DMS114 treated with DMSO at 0.1 percent for 48 hours (cell line): ENCODE results near the gene ATP6V0C.
"Not testable (repeated sequence)": the region's sequence is repeated elsewhere in the genome, so short reads cannot be mapped to it uniquely, and the experiment has no call there.

ENCODE experiments used
- DNase-seq: peaks from one replicate; lab custom pipeline; 2025; ENCODE audit not compliant: unreplicated experiment; lab: John Stamatoyannopoulos, UW

The ATP6V0C gene

GRCh38 chr16:2474877-2475412 lies 38.8 kb upstream of the ATP6V0C start, which contains the start of gene TBC1D24:
TBC1D24 (plus strand) TSS chr16:2475127; CDS start chr16:2496149, 21,022 bp downstream.
- DNase-seq: peak; percentile 36

DNA sequence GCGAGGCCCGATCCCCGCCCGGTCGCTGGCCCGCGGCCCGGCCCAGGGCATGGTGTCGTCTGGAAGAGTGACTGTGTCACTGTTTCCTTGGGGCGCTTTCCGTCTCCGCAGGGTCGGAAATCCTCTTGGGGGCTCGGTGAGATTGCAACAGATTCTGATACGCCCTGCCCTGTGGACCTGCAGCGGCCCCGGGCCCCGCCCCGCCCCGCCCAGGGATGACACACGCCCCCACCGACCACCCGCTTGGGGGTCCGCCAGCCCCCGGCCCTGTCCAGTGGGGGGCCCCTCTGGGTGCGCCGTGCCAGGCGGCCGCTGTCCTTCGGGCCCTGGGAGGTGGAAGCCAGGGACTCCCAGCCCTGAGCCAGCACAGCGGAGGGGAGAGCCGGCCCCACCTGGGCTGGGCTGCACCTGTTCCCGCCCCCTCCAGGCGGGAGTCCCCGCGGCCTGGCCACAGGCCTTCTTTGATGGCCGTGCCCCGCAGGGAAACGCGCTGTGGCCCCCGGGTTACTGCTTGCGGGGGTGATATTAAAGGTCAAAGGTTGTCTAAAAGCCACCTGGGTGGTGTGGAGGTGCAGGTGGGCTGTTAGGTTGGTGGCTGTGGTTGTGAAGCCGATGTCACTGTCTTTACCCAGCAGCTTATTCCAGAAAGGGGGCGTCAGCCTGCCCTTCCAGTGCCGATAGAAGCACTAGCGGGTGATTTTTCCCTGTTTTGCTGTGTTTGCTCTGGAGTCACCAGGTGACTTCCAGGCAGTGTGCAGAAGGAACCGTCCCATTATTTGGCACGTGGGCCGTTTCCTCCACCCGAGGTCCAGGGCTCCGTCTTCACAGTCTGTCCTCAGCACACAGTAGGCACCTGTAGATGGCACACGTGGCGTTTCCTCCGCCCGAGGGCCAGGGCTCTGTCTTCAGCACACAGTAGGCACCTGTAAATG lies 38.1 kb upstream of the ATP6V0C start:
- no peak for DNase-seq

DNA sequence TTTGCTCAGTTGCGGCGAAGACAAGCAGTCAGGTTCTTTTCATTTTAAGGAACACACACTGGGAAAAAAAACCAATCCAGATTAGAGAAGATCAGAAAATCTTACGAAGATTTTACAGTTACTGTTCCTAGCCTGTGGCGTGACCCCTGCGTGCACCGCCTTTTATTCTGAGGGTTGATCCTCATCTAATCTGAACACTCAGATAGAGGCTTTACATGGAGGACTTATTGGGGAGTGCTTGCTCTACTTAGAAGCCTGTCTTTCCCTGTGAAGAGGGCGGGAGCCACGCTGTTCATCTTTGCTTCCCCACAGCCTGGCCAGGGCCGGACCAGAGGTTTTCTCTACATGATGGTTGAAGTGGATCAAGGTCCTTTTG lies 37.4 kb upstream of the ATP6V0C start:
- no peak for DNase-seq

DNA sequence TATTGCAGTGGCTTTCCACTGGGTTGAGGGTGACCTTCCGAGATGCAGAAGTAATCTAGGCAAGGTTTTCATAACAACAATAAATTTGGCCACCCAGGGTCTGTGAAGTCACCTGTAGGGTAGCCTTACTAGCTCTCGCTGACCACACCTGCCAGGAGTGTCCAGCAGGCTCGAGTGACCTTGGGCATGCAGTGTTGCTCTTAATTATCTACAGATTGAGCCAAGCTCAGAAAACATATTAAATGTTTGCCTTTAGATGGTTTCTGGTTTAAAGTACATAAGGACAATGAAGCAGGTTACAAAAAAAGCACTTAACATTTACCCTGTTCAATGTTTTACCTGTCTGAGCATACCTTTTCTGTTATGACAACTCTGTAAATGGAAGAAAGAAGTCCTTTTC lies 37.0 kb upstream of the ATP6V0C start:
- DNase-seq: no peak

GRCh38 chr16:2477327-2477726 lies 36.4 kb upstream of the ATP6V0C start:
- DNase-seq: no peak

DNA sequence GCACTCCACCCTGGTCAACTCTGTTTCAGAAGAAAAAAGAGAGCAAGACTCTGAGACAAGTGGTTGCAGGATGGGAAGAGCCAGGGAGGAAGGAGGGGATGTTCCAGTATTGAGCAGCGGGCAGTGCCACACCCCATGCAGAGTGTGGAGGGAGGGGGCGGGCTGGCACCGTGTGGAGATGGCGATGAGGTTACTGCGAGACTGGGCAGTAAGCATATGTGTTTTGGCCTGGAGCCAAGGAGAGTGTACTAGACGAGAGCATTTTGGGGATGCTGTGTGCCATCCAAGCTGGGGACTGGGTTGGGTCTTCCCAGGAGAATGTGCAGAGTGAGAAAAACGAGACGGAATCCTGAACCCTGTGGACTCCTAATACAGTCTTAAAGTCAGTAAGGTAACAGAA lies 35.5 kb upstream of the ATP6V0C start:
- DNase-seq: no peak

GRCh38 chr16:2479996-2480395 lies 33.8 kb upstream of the ATP6V0C start:
- not testable (repeated sequence) for DNase-seq

DNA sequence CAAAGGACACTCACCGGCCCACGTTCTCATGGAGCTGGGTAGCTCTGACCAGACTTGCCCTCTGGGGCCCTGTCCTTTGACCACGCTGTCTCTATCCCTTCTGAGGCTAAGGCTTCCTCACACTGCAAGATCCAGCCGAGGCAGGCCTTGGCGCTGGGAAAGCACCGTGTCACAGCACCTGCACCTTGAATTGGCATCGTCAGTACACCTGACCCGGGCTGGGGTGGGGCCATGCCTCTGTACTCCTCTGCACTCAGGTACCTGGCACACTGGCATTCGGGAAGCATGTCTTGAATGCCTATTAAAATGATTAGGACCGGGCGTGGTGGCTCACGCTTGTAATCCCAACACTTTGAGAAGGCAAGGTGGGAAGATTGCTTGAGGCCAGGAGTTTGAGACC lies 32.8 kb upstream of the ATP6V0C start:
- DNase-seq: no peak

- DNase-seq: no peak
Observed at GRCh38 chr16:2481676-2482075, 32.1 kb upstream of the ATP6V0C start.

GRCh38 chr16:2482249-2482648 lies 31.5 kb upstream of the ATP6V0C start:
- DNase-seq: no peak

DNA sequence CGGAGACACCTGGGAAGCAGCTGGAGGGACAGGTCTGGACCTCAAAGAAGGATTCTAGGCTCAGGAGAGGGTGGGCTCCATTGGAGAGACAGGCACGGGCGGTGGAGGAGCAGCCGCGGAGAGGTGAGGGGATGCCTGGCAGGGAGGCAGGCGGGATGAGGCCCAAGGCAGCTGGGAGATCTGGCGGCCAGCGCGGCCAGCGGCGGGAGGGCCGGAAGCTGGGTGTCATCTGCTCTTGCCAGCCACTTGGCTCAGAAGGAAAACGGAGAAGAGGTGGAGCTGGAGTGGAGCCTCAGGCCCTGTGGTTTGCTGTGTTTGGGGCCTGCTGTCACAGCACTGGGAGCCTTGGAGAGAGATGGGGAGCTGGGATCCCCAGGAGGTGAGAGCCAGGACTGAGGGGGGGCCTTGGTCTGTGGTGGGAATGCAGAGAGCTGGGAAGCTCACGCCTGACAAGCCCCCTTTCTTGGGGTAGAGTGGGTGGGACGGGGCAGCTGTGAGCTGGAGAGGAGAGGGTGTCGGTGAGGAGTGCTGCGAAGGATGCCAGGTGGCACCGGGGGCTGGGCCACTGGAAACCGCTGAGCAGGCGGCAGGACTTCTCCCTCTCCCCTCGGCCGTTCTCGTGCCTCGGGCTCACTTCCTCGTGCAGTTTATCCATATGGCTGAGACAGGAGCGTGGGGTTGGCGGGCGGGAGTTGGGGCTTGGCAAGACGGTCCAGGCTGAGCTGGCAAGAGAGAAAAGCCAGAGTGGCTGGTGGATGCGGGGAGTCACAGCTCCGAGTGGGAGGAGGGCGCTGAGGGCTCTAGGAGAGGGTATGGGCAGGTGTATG lies 30.8 kb upstream of the ATP6V0C start:
- DNase-seq: no peak

DNA sequence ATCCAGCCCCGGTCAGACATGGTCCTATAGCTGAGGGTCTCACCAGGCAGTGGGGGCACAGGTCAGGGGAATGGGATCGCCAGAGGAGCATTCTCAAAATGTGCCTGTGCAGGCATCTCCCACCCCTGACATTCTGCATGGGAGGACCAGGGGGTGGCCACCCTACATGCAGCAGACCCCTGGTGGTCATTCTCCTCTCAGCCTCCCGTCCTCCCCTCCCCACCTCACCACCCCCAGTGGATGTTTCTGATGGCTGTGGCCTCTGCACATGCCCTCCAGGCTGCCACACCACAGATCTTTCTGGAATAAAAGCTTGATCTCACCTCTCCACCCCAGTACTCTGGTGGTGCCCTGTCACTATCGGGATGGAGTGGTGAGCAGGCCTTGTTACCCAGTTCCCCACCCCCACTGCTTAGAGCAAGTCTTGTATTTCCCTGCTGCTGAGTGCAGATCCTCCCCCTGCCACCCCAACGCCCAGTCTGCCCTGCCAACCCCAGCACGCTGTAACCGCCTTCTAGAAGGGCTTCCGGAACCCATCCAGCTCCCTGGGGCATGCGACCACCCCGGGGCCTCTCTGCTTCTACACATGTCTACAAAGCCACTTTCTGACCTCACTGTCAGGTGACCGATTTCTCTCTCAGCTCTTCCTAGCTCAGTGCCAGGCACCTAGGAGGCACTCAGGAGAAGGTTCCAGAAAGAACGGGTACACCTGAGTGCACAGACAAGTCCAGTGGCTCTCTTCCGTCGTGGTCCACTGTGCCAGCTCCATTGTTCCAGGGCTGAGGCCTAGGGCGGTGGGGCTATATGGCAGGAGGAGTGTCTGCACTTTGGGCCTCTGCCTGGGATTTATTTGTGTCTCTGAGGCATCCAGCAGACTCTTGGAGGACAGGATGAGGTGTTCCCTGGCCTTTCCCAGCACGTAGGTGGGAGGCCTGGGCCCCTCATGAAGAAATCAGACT lies 29.5 kb upstream of the ATP6V0C start:
- DNase-seq: no peak

- DNase-seq: no peak
Observed at GRCh38 chr16:2484898-2485508, 28.7 kb upstream of the ATP6V0C start.

DNA sequence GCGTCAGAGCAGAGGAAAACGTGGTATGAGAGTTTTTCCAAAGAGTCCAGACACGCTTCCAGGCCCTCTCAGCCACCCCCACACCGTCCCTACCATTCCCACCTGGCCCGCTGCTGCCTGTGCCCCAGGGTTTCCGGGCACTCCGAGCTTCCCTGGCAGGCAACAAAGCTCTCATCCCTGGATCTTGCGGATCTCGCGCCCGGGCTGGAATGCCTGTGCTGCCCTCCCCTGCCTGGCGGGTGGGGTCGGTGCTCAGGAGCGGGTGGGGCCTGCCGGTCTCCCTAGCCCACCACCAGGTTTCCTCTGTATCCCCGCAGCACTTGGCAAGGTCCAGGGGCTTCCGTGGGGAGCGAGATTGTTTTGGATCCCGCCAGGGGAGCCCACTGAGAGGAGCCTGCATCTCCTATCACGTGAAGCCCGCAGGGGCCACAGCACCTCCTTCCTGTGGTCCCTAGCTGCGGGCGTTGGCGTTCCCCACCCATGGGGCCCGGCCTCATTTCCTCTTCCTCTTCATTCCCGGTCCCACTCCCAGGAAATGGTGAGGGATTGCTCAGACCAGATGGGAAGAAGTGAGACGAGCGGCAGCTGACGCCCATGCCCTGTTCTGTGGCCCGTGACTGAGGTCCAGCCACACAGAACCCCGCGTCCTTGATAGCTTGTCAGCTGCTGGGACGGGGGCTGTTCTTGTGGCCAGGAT lies 27.8 kb upstream of the ATP6V0C start:
- no peak for DNase-seq

GRCh38 chr16:2486645-2487516 lies 26.9 kb upstream of the ATP6V0C start:
- no peak for DNase-seq

GRCh38 chr16:2487517-2487842 lies 26.3 kb upstream of the ATP6V0C start:
- DNase-seq: no peak

DNA sequence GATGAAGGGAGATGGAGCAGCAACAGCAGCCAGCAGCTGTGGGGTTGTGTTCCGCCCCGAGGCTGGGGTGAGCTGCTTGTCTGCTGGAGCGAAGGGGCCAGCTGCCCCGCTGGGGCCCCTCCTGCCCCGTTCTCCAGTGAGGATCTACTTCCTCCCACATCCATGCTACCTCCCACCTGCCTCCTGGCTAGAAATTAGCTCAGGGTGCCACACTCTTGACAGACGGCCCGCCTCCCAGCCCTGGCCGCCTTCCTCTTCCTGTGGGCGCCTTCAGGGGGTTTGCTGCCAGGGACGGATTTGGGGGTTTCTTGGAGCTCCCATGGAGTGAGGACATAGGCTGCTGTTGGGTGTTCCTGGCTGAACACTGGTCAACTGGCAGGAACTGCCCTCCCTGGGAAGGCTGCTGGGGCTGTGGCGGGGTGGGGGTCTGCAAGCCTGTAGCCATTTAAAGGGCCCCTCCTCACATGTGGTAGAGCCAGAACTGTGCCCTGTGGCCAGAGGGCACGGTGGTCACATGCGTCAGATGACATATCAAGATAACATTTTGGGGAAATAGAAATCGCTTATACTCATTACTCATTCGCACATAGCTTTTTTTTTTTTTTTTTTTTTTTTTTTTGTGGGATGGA lies 25.7 kb upstream of the ATP6V0C start:
- no peak for DNase-seq

DNA sequence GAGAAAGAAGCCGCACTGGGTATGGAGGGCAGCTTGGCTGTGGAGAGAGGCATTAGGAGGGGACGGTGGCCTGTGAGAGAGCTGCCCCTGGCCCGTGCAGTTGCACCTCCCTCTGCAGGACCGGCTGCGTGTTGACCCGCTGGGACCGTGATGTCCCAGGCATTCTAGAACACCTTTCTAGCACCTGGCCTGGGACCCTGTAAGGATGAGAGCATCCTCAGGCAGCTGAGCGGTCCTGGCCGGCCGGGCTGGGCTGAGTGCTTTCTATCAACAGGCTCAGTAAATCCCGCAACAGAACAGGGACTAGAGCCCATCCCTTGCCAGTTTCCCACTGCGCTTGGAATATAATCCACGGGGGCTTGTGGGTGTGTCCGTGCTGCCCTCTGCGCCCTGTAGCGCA lies 24.2 kb upstream of the ATP6V0C start:
- DNase-seq: no peak
